ENCODE data around the gene EME2. TPM values are rescaled to one million over a fixed set of nuclear protein-coding genes. Genes with fewer than 3 reads are reported as not detected.
A peak's percentile ranks its signal among the peaks of the same experiment; 100 is the strongest.

Gene EME2
- total RNA-seq, 5 donors from 2014 or later (not counting 1 experiment from before 2014, with no cell fraction given): 23.0 to 50.6 (median 34.5) TPM

- ATAC-seq (replicated peaks in 1 of 4): no peak
- peaks cover 24% of the 10 kb centered on the region for H3K36me3 Mint-ChIP-seq
- no peaks in the 10 kb centered on the region for H3K27me3 ChIP-seq (replicated peaks in 1 of 2; ENCODE audit: control insufficient read depth in 2 of 2, extremely low read depth in 1 of 2, insufficient read depth in 2 of 2, low read length in 1 of 2)
Observed at GRCh38 chr16:1808691-1809090, 36.1 kb downstream of the EME2 start.

GRCh38 chr16:1809281-1809801 lies 36.7 kb downstream of the EME2 start:
- H3K4me3 Mint-ChIP-seq: no peak overlapping the region
- no peak overlapping the region for H3K27ac Mint-ChIP-seq
- Histone ChIP-seq H3K36me3 (ENCODE audit: control insufficient read depth in 2 of 2, extremely low read depth in 1 of 2, insufficient read depth in 1 of 2, low read length in 1 of 2) (peaks cover 22 to 46% of the 10 kb centered on the region in 2 donors), H3K27me3 (replicated peaks in 1 of 2; ENCODE audit: control insufficient read depth in 2 of 2, extremely low read depth in 1 of 2, insufficient read depth in 2 of 2, low read length in 1 of 2) (no peaks in the 10 kb centered on the region), H3K27ac (ENCODE audit: low read length) (no peak overlapping the region), H3K4me3 (ENCODE audit: control insufficient read depth in 1 of 2, extremely low read depth in 1 of 2, low read length in 1 of 2) (no peak overlapping the region), H3K9me3 (no peaks in the 10 kb centered on the region), H3K4me1 (ENCODE audit: control insufficient read depth in 1 of 2, extremely low read depth in 1 of 2, insufficient read depth in 2 of 2, low read length in 2 of 2) (no peaks in the 10 kb centered on the region)
- no peaks in the 10 kb centered on the region for H3K27me3 Mint-ChIP-seq
- H3K36me3 Mint-ChIP-seq: peaks cover 26% of the 10 kb centered on the region
- POLR2A ChIA-PET: no interaction called here
- no peaks in the 10 kb centered on the region for H3K9me3 Mint-ChIP-seq
- 96% methylated on average over 17 of the region's 28 CpGs for WGBS (ENCODE audit: insufficient coverage)
- ATAC-seq (replicated peaks in 1 of 4): no peak
- DNase-seq: no peak
- H3K4me1 Mint-ChIP-seq: peaks cover 7 to 10% (median 9%) of the 10 kb centered on the region in 3 donors
- CTCF ChIA-PET: no interaction called here

More at GRCh38 chr16:1808691-1809090, 36.1 kb downstream of the EME2 start:
- DNase-seq: no peak
- H3K4me3 Mint-ChIP-seq: no peak overlapping the region
- no peak overlapping the region for H3K27ac Mint-ChIP-seq
- H3K4me1 Mint-ChIP-seq: peaks cover 7 to 10% (median 9%) of the 10 kb centered on the region in 3 donors
- no peaks in the 10 kb centered on the region for H3K4me1 ChIP-seq (ENCODE audit: control insufficient read depth in 1 of 2, extremely low read depth in 1 of 2, insufficient read depth in 2 of 2, low read length in 2 of 2)
- ChIA-PET POLR2A (no interaction called here), CTCF (no interaction called here)
- H3K36me3 ChIP-seq (ENCODE audit: control insufficient read depth in 2 of 2, extremely low read depth in 1 of 2, insufficient read depth in 1 of 2, low read length in 1 of 2): peaks cover 22 to 42% of the 10 kb centered on the region in 2 donors
- WGBS (ENCODE audit: insufficient coverage): 87% methylated on average over 16 of the region's 18 CpGs
- no peaks in the 10 kb centered on the region for H3K27me3 Mint-ChIP-seq
- no peak overlapping the region for H3K4me3 ChIP-seq (ENCODE audit: control insufficient read depth in 1 of 2, extremely low read depth in 1 of 2, low read length in 1 of 2)
- H3K27ac ChIP-seq (ENCODE audit: low read length): no peak overlapping the region
- no peaks in the 10 kb centered on the region for H3K9me3 ChIP-seq
- no peaks in the 10 kb centered on the region for H3K9me3 Mint-ChIP-seq

DNA sequence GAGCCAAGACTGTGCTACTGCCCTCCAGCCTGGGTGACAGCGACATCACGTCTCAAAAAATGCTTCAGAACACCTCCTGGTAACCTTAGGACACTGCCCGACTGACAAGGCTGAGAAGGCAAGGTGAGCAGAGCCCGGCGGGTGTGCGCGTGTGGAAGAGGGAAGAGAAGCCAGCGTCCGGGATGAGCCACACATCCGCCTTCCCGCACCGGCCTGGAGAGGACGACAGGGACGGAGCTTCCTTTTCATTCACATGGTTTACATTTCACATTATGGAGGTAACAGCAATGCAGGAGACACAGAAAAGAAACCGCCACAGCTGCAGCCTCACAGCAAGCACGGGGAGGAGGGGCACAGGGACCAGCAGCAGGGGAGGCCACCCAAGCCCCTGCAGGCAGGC lies 37.5 kb downstream of the EME2 start:
- peaks cover 30% of the 10 kb centered on the region for H3K36me3 Mint-ChIP-seq
- ATAC-seq (replicated peaks in 1 of 4) (no peak), DNase-seq (no peak)
- no peaks in the 10 kb centered on the region for H3K9me3 ChIP-seq
- WGBS (ENCODE audit: insufficient coverage): 97% methylated on average over 11 of the region's 16 CpGs
- no peaks in the 10 kb centered on the region for H3K27me3 ChIP-seq (replicated peaks in 1 of 2; ENCODE audit: control insufficient read depth in 2 of 2, extremely low read depth in 1 of 2, insufficient read depth in 2 of 2, low read length in 1 of 2)
- no peak overlapping the region for H3K4me3 Mint-ChIP-seq
- H3K4me1 Mint-ChIP-seq: peaks cover 7 to 10% (median 9%) of the 10 kb centered on the region in 3 donors
- H3K9me3 Mint-ChIP-seq: no peaks in the 10 kb centered on the region
- no peak overlapping the region for H3K27ac Mint-ChIP-seq
- H3K4me3 ChIP-seq (ENCODE audit: control insufficient read depth in 1 of 2, extremely low read depth in 1 of 2, low read length in 1 of 2): no peak overlapping the region
- H3K36me3 ChIP-seq (ENCODE audit: control insufficient read depth in 2 of 2, extremely low read depth in 1 of 2, insufficient read depth in 1 of 2, low read length in 1 of 2): peaks cover 22 to 46% of the 10 kb centered on the region in 2 donors
- no peaks in the 10 kb centered on the region for H3K27me3 Mint-ChIP-seq
- ChIA-PET POLR2A (interaction anchor here in 1 of 2 donors (0.8 kb wide), 1 partner anchor 420 kb away, joined by 9 read pairs; no protein-coding TSS in a partner anchor), CTCF (no interaction called here)
- H3K4me1 ChIP-seq (ENCODE audit: control insufficient read depth in 1 of 2, extremely low read depth in 1 of 2, insufficient read depth in 2 of 2, low read length in 2 of 2): no peaks in the 10 kb centered on the region
- no peak overlapping the region for H3K27ac ChIP-seq (ENCODE audit: low read length)

DNA sequence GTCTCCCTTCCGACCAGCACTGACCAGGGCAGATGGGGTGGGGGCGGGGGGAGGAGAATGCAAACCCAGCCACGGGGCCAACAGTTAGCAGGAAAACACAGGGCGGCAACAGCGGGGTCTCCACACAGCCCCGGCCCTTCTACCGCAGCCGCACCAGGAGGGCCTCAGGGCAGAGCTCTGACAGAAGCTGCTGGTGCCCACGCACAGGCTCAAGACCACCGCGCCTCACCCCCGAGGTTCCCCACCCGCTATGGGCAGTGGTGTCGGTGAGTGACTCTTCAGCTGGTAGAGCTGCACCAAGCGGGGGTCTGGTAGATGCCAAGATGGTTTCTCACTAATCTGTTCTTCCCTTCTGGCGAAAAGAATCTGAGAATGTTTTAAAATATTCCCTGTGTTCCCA lies 37.9 kb downstream of the EME2 start:
- DNase-seq: no peak
- H3K27ac Mint-ChIP-seq: no peak overlapping the region

DNA sequence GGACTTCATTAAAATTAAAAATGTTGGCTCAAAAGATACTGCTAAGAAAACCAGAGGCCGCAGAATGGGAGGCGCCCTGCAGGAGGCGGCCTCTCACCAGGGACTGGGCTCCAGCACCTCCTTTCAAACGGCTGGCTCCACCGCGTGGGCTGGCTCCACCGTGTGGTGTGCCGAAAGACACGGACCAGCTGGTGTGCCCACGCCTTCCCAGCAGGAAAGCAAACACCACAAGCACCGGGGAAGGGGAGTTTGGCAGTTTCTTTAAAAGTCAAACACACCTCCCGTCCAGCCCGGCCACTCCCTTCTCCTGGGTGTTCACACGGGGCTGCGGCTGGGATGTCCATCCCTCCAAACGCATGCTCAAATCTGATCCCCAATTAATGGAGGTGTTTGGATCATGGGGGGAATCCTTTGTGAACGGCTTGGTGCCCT lies 40.1 kb downstream of the EME2 start:
- Histone ChIP-seq H3K27me3 (replicated peaks in 1 of 2; ENCODE audit: control insufficient read depth in 2 of 2, extremely low read depth in 1 of 2, insufficient read depth in 2 of 2, low read length in 1 of 2) (no peaks in the 10 kb centered on the region), H3K9me3 (no peaks in the 10 kb centered on the region), H3K36me3 (ENCODE audit: control insufficient read depth in 2 of 2, extremely low read depth in 1 of 2, insufficient read depth in 1 of 2, low read length in 1 of 2) (peaks cover 28 to 62% of the 10 kb centered on the region in 2 donors), H3K27ac (ENCODE audit: low read length) (no peak overlapping the region), H3K4me1 (ENCODE audit: control insufficient read depth in 1 of 2, extremely low read depth in 1 of 2, insufficient read depth in 2 of 2, low read length in 2 of 2) (no peaks in the 10 kb centered on the region), H3K4me3 (ENCODE audit: control insufficient read depth in 1 of 2, extremely low read depth in 1 of 2, low read length in 1 of 2) (no peak overlapping the region)
- ChIA-PET CTCF (no interaction called here), POLR2A (no interaction called here)
- Mint-ChIP-seq H3K36me3 (peaks cover 21% of the 10 kb centered on the region), H3K4me3 (no peak overlapping the region), H3K27ac (no peak overlapping the region), H3K4me1 (peaks cover 7 to 11% (median 10%) of the 10 kb centered on the region in 3 donors), H3K9me3 (no peaks in the 10 kb centered on the region), H3K27me3 (no peaks in the 10 kb centered on the region)
- peak; percentile 78 to 98 (median 88) for ATAC-seq (replicated peaks in 1 of 4)
- DNase-seq: peak in 32 of 35 experiments; percentile 10 to 60 (median 39)
- WGBS (ENCODE audit: insufficient coverage): 14% methylated on average over 10 of the region's 17 CpGs

More for the DNA sequence above, 37.9 kb downstream of the EME2 start:
- no peak overlapping the region for H3K4me3 ChIP-seq (ENCODE audit: control insufficient read depth in 1 of 2, extremely low read depth in 1 of 2, low read length in 1 of 2)
- Mint-ChIP-seq H3K27me3 (no peaks in the 10 kb centered on the region), H3K36me3 (peaks cover 33% of the 10 kb centered on the region), H3K4me1 (peaks cover 7 to 11% (median 10%) of the 10 kb centered on the region in 3 donors), H3K4me3 (no peak overlapping the region), H3K9me3 (no peaks in the 10 kb centered on the region)
- H3K27me3 ChIP-seq (replicated peaks in 1 of 2; ENCODE audit: control insufficient read depth in 2 of 2, extremely low read depth in 1 of 2, insufficient read depth in 2 of 2, low read length in 1 of 2): no peaks in the 10 kb centered on the region
- ChIA-PET POLR2A (interaction anchor here in 1 of 2 donors (0.8 kb wide), 1 partner anchor 421 kb away, joined by 9 read pairs; no protein-coding TSS in a partner anchor), CTCF (interaction anchor here in 1 of 2 donors (1.0 kb wide), 1 partner anchor 28 kb away, joined by 3 read pairs; the partner anchor contains the start of genes NUBP2 and SPSB3)
- ATAC-seq (replicated peaks in 1 of 4): no peak
- peaks cover 26 to 50% of the 10 kb centered on the region in 2 donors for H3K36me3 ChIP-seq (ENCODE audit: control insufficient read depth in 2 of 2, extremely low read depth in 1 of 2, insufficient read depth in 1 of 2, low read length in 1 of 2)
- H3K4me1 ChIP-seq (ENCODE audit: control insufficient read depth in 1 of 2, extremely low read depth in 1 of 2, insufficient read depth in 2 of 2, low read length in 2 of 2): no peaks in the 10 kb centered on the region
- H3K27ac ChIP-seq (ENCODE audit: low read length): no peak overlapping the region
- WGBS (ENCODE audit: insufficient coverage): 100% methylated on average over 15 of the region's 16 CpGs
- no peaks in the 10 kb centered on the region for H3K9me3 ChIP-seq

DNA sequence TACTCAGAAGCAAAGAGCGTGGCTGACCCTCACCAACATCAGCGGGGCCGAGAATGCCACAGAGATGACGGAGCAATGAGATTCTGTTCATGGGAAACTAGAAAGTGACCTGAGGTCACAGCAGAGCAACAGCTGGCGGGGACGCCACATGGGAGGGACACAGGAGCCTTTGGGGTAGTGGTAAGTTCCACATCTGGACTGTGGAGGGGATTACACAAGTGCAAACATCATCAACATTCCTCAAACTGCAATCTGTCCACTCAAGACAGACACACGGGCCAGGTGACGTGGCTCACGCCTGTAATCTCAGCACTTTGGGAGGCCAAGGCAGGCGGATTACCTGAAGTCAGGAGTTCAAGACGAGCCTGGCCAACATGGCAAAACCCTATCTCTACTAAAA lies 42.9 kb downstream of the EME2 start:
- no peak overlapping the region for H3K27ac ChIP-seq (ENCODE audit: low read length)
- Mint-ChIP-seq H3K27me3 (no peaks in the 10 kb centered on the region), H3K36me3 (peaks cover 18% of the 10 kb centered on the region), H3K4me3 (no peak overlapping the region), H3K9me3 (no peaks in the 10 kb centered on the region), H3K27ac (peak overlapping the region in 1 of 2 donors; percentile 36), H3K4me1 (peaks cover 7 to 11% (median 10%) of the 10 kb centered on the region in 3 donors)
- WGBS (ENCODE audit: insufficient coverage): 93% methylated on average over 6 of the region's 11 CpGs
- ChIA-PET POLR2A (interaction anchor here in 1 of 2 donors (0.6 kb wide), 1 partner anchor 834 kb away, joined by 8 read pairs; the partner anchor contains the start of gene SOX8), CTCF (interaction anchor here in 1 of 2 donors (1.2 kb wide), 1 partner anchor 8 kb away, joined by 5 read pairs; no protein-coding TSS in a partner anchor)
- peaks cover 0 to 2% of the 10 kb centered on the region in 2 experiments for H3K4me1 ChIP-seq (ENCODE audit: control insufficient read depth in 1 of 2, extremely low read depth in 1 of 2, insufficient read depth in 2 of 2, low read length in 2 of 2)
- H3K36me3 ChIP-seq (ENCODE audit: control insufficient read depth in 2 of 2, extremely low read depth in 1 of 2, insufficient read depth in 1 of 2, low read length in 1 of 2): peaks cover 29 to 64% of the 10 kb centered on the region in 2 donors
- no peaks in the 10 kb centered on the region for H3K9me3 ChIP-seq
- H3K4me3 ChIP-seq (ENCODE audit: control insufficient read depth in 1 of 2, extremely low read depth in 1 of 2, low read length in 1 of 2): no peak overlapping the region
- ATAC-seq (replicated peaks in 1 of 4): no peak
- no peak for DNase-seq
- H3K27me3 ChIP-seq (replicated peaks in 1 of 2; ENCODE audit: control insufficient read depth in 2 of 2, extremely low read depth in 1 of 2, insufficient read depth in 2 of 2, low read length in 1 of 2): no peaks in the 10 kb centered on the region
